Neutrophil (primary cell): ENCODE data around the gene LRTM1.

Experiments used
- H3K27ac ChIP-seq: fragments of 200-600 bp; sonication (generic); 2 replicates; pipeline ENCODE4 v1.5.1; 2016; ENCODE audit warnings: mild to moderate bottlenecking, moderate library complexity
- H3K27me3 ChIP-seq: fragments of 200-600 bp; sonication (generic); 2 replicates; pipeline ENCODE4 v1.6.0; 2016; ENCODE audit warnings: mild to moderate bottlenecking
- H3K36me3 ChIP-seq: fragments of 200-600 bp; sonication (generic); 2 replicates; pipeline ENCODE4 v1.5.1; 2017
- H3K4me1 ChIP-seq, 2 experiments: fragments of 200-600 bp in 1 of 2; sonication (generic) in 1 of 2; 1 replicate in 1 of 2; 2 replicates in 1 of 2; pipeline versions ENCODE4 v1.5.1 to v1.6.1; 2013 to 2016; ENCODE audit warnings: low read depth in 1 of 2, low read length in 1 of 2, mild to moderate bottlenecking in 1 of 2, moderate library complexity in 1 of 2; ENCODE audit not compliant: control insufficient read depth in 1 of 2, insufficient read depth in 1 of 2
- H3K4me3 ChIP-seq, 2 experiments: fragments of 200-600 bp in 1 of 2; sonication (generic) in 1 of 2; 1 replicate in 1 of 2; 2 replicates in 1 of 2; pipeline ENCODE4 v1.5.1; 2013 to 2016; ENCODE audit warnings: low read depth in 1 of 2, low read length in 1 of 2, mild to moderate bottlenecking in 1 of 2, moderate library complexity in 1 of 2
- H3K9me3 ChIP-seq: fragments of 200-600 bp; sonication (generic); 2 replicates; pipeline ENCODE4 v1.5.1; 2016
- TF ChIP-seq, protein P1 (sequence below): fragments of 200-600 bp; sonication (generic); IDR thresholded peaks from 2 replicates; pipeline ENCODE4 v1.5.1; 2016; ENCODE audit warnings: antibody characterized with exemption

LRTM1 gene

DNA sequence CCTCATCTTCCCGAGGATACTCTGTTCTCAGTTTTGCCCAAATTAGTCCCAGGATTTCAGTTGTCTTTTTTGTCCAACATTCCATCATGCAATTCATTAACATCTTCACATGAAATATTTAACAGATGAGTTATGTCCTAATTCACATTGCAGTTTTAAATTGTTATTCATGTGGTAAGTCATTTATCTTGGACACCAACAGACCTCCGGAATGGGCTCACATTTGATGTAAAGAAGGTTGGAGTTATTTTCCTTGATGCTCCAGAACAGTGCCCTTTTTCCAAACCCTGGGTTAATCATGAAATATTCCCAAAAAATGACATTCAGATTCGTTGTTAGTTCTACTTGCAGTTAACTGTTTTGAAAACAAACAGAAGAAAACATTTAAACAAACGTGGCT, 32.8 kb upstream of the LRTM1 start:
- Histone ChIP-seq H3K36me3 (no peaks in the 10 kb centered on the region), H3K27me3 (no peaks in the 10 kb centered on the region), H3K4me3 (no peak overlapping the region), H3K27ac (no peak overlapping the region), H3K4me1 (peaks cover 0 to 14% of the 10 kb centered on the region in 2 experiments), H3K9me3 (no peaks in the 10 kb centered on the region)
- TF ChIP-seq, protein P1, sequence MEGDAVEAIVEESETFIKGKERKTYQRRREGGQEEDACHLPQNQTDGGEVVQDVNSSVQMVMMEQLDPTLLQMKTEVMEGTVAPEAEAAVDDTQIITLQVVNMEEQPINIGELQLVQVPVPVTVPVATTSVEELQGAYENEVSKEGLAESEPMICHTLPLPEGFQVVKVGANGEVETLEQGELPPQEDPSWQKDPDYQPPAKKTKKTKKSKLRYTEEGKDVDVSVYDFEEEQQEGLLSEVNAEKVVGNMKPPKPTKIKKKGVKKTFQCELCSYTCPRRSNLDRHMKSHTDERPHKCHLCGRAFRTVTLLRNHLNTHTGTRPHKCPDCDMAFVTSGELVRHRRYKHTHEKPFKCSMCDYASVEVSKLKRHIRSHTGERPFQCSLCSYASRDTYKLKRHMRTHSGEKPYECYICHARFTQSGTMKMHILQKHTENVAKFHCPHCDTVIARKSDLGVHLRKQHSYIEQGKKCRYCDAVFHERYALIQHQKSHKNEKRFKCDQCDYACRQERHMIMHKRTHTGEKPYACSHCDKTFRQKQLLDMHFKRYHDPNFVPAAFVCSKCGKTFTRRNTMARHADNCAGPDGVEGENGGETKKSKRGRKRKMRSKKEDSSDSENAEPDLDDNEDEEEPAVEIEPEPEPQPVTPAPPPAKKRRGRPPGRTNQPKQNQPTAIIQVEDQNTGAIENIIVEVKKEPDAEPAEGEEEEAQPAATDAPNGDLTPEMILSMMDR: no peak

DNA sequence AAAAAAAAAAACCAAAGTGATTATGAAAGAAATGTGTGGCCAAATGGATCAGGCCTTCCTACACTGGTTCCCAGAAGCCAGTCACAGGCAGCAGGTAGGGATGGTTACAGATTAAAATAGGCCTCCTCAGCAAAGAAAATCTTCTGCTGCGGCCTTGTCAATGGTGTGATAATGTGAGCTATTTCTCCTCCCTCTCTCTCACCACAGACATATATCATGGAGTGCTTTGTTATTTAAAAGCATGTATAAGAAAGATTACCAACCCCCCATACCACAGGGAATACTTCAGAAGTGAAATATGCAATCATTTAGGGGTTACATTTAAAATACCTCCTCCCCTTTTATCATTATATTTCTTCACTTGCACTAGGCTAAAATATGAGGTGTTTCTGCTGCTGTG, 32.2 kb upstream of the LRTM1 start:
- peaks cover 0 to 9% of the 10 kb centered on the region in 2 experiments for H3K4me1 ChIP-seq
- no peaks in the 10 kb centered on the region for H3K9me3 ChIP-seq
- H3K27me3 ChIP-seq: no peaks in the 10 kb centered on the region
- H3K36me3 ChIP-seq: no peaks in the 10 kb centered on the region
- TF ChIP-seq, protein P1: no peak
- no peak overlapping the region for H3K27ac ChIP-seq
- H3K4me3 ChIP-seq: no peak overlapping the region

DNA sequence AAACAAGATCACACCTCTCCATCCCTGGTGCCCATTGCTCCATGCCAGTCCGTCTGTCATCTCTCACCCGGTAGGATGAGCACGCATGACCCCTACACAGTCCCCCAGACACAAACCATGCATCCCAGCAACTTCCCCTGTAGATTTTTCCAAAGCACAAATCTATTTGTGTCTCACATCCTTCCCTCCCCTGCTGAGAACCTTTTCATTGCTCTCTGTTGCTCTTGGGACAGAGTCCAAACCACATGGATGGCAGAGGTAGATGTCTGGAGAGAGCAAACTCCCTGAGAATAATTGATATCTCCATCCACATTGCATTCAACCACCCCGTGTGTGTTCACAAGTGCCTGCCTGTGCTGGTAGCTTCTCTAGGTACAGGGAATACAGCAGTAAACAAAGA, 29.9 kb upstream of the LRTM1 start:
- Histone ChIP-seq H3K4me1 (no peaks in the 10 kb centered on the region), H3K36me3 (no peaks in the 10 kb centered on the region)
- TF ChIP-seq, protein P1: no peak

DNA sequence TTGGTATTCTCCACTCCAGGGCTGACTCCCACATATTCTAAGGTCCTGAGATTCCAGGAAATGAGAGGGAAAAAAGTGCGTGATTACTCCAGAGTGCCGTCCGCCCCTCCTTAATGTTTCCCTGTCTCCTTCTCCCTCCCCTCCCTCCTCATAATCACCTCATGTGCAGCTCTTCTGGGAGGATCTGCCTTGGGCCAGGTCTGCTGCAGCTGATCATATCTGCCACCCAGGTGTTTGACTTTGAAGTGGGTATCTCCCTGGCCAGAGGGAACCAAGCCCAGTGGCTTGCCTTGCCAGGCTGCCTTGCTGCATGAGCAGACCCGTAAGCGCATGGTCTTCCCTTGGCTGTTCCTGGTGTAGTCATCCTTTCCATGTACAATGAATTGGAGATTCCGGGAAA, 28.1 kb upstream of the LRTM1 start:
- no peak overlapping the region for H3K27ac ChIP-seq
- TF ChIP-seq, protein P1: no peak
- no peak overlapping the region for H3K4me3 ChIP-seq
- H3K4me1 ChIP-seq: no peaks in the 10 kb centered on the region
- H3K9me3 ChIP-seq: no peaks in the 10 kb centered on the region
- H3K27me3 ChIP-seq: no peaks in the 10 kb centered on the region
- H3K36me3 ChIP-seq: no peaks in the 10 kb centered on the region

More for the DNA sequence above, 29.9 kb upstream of the LRTM1 start:
- H3K27ac ChIP-seq: no peak overlapping the region
- no peak overlapping the region for H3K4me3 ChIP-seq
- no peaks in the 10 kb centered on the region for H3K27me3 ChIP-seq
- no peaks in the 10 kb centered on the region for H3K9me3 ChIP-seq

DNA sequence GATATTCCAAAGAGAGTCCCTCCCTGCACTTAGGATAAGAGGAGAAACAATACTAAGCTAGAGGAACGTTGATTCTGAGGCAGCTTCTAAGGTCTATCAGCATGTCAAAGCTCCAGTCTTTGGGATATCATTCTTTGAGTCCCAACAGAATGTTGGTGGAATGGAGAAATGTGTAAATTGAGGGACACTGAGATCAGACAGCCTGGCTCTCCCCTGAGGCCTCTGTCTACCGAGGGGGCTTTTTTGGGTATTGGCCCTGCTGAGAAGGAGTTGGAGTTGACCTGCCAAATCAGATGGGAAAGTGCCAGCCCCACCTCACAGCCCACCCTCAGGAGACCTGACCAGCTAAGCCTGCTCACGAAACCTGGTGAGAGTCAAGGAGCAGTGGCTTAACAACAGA, 27.6 kb upstream of the LRTM1 start:
- Histone ChIP-seq H3K27ac (no peak overlapping the region), H3K36me3 (no peaks in the 10 kb centered on the region), H3K27me3 (no peaks in the 10 kb centered on the region), H3K4me1 (no peaks in the 10 kb centered on the region), H3K4me3 (no peak overlapping the region), H3K9me3 (no peaks in the 10 kb centered on the region)
- TF ChIP-seq, protein P1: no peak

DNA sequence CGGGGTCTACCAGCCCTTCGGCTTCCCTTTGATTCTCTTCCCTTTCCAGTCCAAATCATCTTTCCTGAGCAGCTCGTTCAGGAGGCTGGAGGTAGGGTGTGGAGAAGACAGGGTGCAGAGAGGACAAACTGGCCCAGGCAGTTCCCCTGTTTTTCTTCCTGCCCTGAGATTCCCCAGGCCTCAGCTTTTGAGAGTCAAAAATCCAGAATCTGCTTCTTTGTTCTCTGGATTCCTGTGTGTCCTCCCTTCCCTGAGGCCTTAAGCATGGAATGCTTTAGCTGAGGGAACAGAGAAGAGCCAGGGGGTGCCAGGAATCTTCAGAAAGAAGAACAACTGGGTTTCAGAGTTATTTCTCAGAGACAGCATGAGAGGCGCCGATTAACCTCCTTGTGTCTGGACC, 26.7 kb upstream of the LRTM1 start:
- Histone ChIP-seq H3K27ac (no peak overlapping the region), H3K9me3 (no peaks in the 10 kb centered on the region), H3K4me3 (no peak overlapping the region), H3K4me1 (no peaks in the 10 kb centered on the region), H3K27me3 (no peaks in the 10 kb centered on the region), H3K36me3 (no peaks in the 10 kb centered on the region)
- TF ChIP-seq, protein P1: no peak
